Activated CD8-positive, alpha-beta memory T cell treated with anti-CD3 and anti-CD28 coated beads, Interleukin-2, amount 50 U/mL, for 24 hours (primary cell): ENCODE results near the gene GPRASP1.
"Not testable (repeated sequence)": the region's sequence is repeated elsewhere in the genome, so short reads cannot be mapped to it uniquely, and the experiment has no call there.

ENCODE experiments used
- DNase-seq: peaks from one replicate; pipeline ENCODE4 v3.0.0-alpha.2; 2020; ENCODE audit errors: extremely low read depth

GPRASP1 gene

GRCh38 chrX:102651242-102652011 lies at the start of gene GPRASP1:
GPRASP1 (plus strand) TSS chrX:102651483; CDS start chrX:102653914, 2,431 bp downstream.
- no peak for DNase-seq

DNA sequence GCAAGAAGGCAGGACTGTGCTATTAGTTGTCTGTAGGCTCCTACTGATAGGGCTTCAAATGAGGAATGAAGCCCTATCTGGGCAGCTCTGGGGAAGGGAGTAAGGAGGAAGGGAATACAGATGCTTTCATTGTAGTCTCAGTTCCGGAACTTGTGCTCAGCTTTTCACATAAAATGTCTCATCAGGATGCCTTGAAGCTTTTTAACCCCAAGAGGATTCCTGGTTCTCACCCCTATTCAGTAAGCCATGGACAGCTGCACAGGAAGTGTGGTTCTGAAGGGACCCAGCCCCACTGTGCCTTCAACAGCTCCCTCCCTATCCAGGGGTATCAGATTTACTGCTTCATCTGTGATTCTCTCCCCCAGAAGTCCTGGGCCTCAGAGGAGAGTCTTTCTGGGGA lies 47.0 kb upstream of the GPRASP1 start:
- no peak for DNase-seq

- DNase-seq = no peak
Measured at GRCh38 chrX:102606115-102606514, 45.2 kb upstream of the GPRASP1 start.

- DNase-seq = no peak
Measured at GRCh38 chrX:102610905-102611304, 40.4 kb upstream of the GPRASP1 start.

GRCh38 chrX:102624105-102624504 lies 27.2 kb upstream of the GPRASP1 start:
- no peak for DNase-seq

DNA sequence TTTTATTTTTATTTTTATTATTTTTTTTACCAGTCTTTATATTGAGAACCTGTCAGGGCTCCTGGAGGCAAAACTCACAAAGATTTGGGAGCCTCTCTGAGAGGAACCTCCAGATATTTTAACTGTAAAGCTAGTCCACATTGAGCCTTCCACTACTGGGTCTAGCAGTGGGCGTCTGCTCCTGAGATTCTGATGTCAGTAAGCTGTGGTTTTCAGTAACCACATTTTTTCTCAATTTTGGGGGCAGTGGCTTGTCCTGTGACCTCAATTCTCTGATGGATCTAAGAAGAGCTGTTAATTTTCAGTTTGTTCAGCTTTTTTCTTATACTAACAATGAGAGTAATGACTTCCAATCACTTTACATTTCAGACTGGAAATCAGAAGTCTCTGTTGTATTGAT lies 23.6 kb upstream of the GPRASP1 start:
- DNase-seq = no peak

DNA sequence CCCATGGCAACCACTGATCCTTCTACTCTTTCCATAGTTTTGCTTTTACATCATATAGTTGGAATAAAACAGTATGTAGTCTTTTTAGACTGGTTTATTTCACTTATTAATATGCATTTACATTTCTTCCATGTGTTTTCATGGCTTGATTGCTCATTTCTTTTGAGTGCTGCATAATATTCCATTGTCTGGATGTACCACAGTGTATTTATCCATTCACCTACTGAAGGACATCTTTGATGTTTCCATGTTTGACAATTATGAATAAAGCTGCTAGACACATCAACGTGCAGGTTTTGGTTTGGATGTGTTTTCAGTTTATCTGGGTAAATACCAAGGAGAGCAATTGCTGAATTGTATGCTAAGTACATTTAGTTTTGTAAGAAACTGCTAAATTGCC lies 13.7 kb upstream of the GPRASP1 start:
- DNase-seq = no peak

DNA sequence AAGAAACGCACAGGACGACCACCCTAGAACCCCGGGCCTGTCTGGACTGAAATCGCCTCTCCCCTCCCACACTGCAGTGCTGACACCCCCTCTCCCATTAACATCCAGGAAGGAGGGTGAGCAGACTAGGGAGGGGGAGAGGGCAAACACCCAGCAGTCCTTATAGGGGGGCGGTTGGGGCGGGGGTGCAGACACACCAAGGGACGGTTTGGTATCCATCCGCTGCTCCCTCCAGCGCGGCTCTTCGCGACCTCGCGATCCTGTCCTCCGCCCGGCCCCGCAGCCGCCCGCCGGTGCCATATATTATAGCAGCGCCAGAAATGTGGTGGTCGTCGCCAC lies 411 bp upstream of the GPRASP1 start:
- no peak for DNase-seq

DNA sequence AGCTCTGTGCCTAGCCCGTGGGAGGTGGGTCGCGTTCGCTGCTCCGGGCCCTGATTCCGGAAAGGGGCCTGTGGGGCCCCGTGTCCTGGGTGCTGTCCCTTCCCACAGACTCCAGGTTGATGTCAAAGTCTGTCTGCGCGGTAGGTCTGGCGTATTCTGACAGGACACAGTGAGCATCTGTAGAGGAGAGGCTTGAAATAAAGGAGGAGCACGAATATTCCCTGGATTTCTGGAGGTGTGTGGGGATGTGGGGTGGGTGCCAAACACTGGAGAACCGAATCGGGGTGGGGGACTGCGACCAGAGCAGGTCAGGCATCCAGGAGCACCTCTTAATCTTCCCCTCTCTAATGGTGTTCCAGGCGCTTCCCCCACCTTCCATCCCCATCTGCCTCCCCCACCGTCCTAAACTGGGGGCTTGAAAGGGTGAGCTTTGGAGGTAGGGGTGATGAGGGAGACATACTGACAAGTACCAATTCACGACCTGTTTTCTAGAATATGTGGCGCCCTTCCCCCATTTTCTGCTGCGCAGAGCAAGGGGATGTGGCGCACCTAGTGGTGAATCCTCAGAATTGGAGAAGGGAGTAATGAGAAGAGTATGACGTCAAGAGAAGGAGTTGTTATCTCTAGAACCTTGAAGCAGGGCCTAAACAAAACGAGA lies 877 bp downstream of the GPRASP1 start:
- no peak for DNase-seq

GRCh38 chrX:102654696-102655095 lies 3.4 kb downstream of the GPRASP1 start:
- no peak for DNase-seq

DNA sequence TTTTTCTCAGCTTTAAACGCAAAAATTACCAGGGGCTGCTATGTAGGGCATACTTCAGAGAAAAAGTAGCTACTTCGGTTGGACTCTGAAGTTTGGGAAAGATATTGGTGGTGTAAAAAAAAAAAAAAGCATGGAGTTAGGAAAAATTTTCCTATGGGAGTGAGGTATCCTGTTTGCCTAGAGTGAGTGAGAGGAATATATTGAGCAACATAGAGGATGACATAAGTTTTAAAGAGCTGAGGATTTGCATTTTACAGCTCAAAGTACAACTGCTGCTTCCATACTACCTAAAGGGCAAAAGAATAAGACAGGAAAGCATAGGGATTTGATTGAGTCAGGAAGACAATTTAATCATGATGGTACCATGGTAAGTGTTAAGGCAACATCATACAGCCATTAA lies 7.3 kb downstream of the GPRASP1 start:
- DNase-seq = no peak

- DNase-seq = peak; percentile 70
Measured at GRCh38 chrX:102659790-102660757, 8.8 kb downstream of the GPRASP1 start.

GRCh38 chrX:102663820-102664219 lies 12.5 kb downstream of the GPRASP1 start:
- DNase-seq = not testable (repeated sequence)

DNA sequence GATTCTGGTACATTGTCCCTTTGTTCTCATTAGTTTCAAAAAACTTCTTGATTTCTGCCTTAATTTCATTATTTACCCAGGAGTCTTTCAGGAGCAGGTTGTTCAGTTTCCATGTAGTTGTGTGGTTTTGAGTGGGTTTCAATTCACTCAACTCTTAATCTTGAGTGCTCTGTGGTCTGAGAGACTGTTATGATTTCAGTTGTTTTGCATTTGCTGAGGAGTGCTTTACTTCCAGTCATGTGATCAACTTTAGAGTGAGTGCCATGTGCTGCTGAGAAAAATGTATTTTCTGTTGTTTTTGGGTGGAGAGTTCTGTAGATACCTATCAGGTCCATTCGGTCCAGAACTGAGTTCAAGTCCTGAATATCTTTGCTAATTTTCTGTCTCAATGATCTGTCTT lies 15.8 kb downstream of the GPRASP1 start:
- DNase-seq = not testable (repeated sequence)

- no peak for DNase-seq
Measured at GRCh38 chrX:102669526-102669925, 18.2 kb downstream of the GPRASP1 start.

DNA sequence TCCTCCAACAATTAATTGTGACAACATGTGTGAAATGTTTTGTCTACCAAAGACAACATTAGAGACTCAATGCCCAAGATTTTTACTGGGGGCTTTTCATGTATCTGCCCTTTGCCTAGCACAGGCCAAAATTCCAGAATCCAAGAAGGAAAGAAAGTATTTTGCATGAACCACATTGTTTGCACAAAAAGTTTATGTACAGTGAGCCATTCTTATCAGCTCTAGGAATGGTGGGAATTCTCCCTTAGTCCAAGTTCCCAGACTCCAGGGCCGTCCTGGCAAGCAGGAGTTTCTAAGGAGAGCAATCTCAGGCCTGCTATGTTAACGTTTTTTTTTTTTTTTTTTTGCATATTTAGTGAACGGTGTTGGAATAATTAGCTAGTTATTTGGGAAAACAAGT lies 21.6 kb downstream of the GPRASP1 start:
- no peak for DNase-seq

- not testable (repeated sequence) for DNase-seq
Measured at GRCh38 chrX:102677479-102677878, 26.2 kb downstream of the GPRASP1 start.

- no peak for DNase-seq
Measured at GRCh38 chrX:102684772-102685520, 33.7 kb downstream of the GPRASP1 start.

DNA sequence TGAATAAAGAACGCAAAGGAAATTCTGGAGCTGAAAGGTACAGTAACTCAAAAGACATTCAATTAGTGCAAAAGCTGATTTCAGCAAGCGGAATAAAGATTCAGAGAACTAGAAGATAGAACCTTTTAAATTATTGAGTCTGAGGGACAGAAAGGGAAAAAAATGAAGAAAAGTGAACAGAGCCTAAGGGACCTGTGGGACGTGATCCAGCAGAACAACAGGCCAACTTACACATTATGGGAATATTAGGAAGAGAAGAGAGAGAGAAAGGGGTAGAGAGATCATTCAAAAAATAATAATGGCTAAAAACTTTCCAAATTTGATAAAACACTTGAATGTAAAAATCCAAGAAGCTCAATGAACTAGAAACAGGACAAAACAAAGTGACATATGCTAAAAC lies 43.5 kb downstream of the GPRASP1 start:
- no peak for DNase-seq

DNA sequence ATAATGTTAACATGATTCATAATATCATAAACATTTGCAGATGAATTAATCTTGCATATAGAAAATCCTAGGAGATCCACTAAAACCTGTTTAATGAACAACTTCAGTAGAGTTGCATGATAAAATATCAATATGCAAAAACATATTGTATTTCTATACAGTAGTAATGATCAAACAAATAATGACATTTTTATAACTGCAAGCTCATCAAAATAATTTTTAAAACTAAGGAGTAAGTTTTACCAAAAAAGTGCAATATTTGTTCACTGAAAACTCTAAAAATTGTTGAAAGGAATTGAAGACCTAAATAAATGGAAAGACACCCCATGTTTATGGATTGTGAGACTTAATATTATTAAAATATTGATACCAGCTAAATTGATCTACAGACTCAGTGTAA lies 45.0 kb downstream of the GPRASP1 start:
- DNase-seq = no peak

GRCh38 chrX:102697494-102697893 lies 46.2 kb downstream of the GPRASP1 start:
- no peak for DNase-seq
